Fibroblast of lung (primary cell): ENCODE data around the gene VWA8. TPM values are rescaled to one million over a fixed set of nuclear protein-coding genes. Genes with fewer than 3 reads are reported as not detected.
A peak's percentile ranks its signal among the peaks of the same experiment; 100 is the strongest.

Experiments
- DNase-seq, 2 donors: peaks; one replicate each; pipeline versions ENCODE4 v3.0.0 to v3.0.0-alpha.2; 2010; ENCODE audit warnings: low read depth in 2 of 2
- H2AFZ ChIP-seq: 2 replicates; pipeline ENCODE4 v1.5.1; 2012; ENCODE audit warnings: low read length, control low read depth, inconsistent platforms
- H3K27ac ChIP-seq: 2 replicates; pipeline ENCODE4 v1.5.1; 2011; ENCODE audit warnings: low read length, control low read depth; ENCODE audit not compliant: insufficient read depth
- H3K27me3 ChIP-seq: 2 replicates; pipeline ENCODE4 v1.5.1; 2011; ENCODE audit warnings: mild to moderate bottlenecking, low read length; ENCODE audit not compliant: control insufficient read depth, insufficient read depth
- H3K36me3 ChIP-seq: 2 replicates; pipeline ENCODE4 v1.5.1; 2011; ENCODE audit warnings: low read length; ENCODE audit not compliant: control insufficient read depth, insufficient read depth
- H3K4me1 ChIP-seq: 2 replicates; pipeline ENCODE4 v1.5.1; 2011; ENCODE audit warnings: low read length; ENCODE audit not compliant: control insufficient read depth, insufficient read depth; ENCODE audit errors: extremely low read depth
- H3K4me2 ChIP-seq: 2 replicates; pipeline ENCODE4 v1.5.1; 2011; ENCODE audit warnings: low read length, control low read depth; ENCODE audit not compliant: insufficient read depth; ENCODE audit errors: extremely low read depth
- H3K4me3 ChIP-seq, 4 experiments: fragments of 200-600 bp in 1 of 4; sonication (generic) in 1 of 4; replicated peaks in 1 of 4; 2 replicates each; pipeline ENCODE4 v1.5.1; 2011 to 2016; ENCODE audit warnings: low read length in 4 of 4, low read depth in 3 of 4, mild to moderate bottlenecking in 3 of 4, control low read depth in 2 of 4, inconsistent platforms in 1 of 4, mixed read lengths in 1 of 4; ENCODE audit not compliant: insufficient read depth in 1 of 4; ENCODE audit errors: control extremely low read depth in 1 of 4
- H3K79me2 ChIP-seq: 2 replicates; pipeline ENCODE4 v1.5.1; 2012; ENCODE audit warnings: mild to moderate bottlenecking, low read length, inconsistent platforms; ENCODE audit not compliant: control insufficient read depth, insufficient read depth
- H3K9ac ChIP-seq: 2 replicates; pipeline ENCODE4 v1.5.1; 2011; ENCODE audit warnings: mild to moderate bottlenecking, low read length, control low read depth; ENCODE audit not compliant: insufficient read depth
- H3K9me3 ChIP-seq: 2 replicates; pipeline ENCODE4 v1.5.1; 2012; ENCODE audit warnings: low read depth, low read length; ENCODE audit not compliant: control insufficient read depth, insufficient read depth
- H4K20me1 ChIP-seq: 2 replicates; pipeline ENCODE4 v1.5.1; 2011; ENCODE audit warnings: low read length; ENCODE audit not compliant: control insufficient read depth, insufficient read depth; ENCODE audit errors: extremely low read depth
- CTCF ChIP-seq, 2 donors: IDR thresholded peaks in 1 of 2; conservative IDR thresholded peaks in 1 of 2; 1 replicate in 1 of 2; 2 replicates in 1 of 2; pipeline ENCODE4 v1.5.1; 2011 to 2012; ENCODE audit warnings: low read length in 2 of 2, control low read depth in 1 of 2, inconsistent platforms in 1 of 2, low read depth in 1 of 2, mild to moderate bottlenecking in 1 of 2
- EZH2 ChIP-seq: IDR thresholded peaks from 2 replicates; pipeline ENCODE4 v1.5.1; 2012; ENCODE audit warnings: low read length, control low read depth, mild to moderate bottlenecking; ENCODE audit errors: missing control alignments
- polyA plus RNA-seq, 2 donors: library from polyadenylated mRNA; depleted of rRNA in 1 of 2; stranded (reverse) in 1 of 2; unstranded in 1 of 2; fragments of >200 nt; gene quantifications; 2 replicates each; pipeline ENCODE4 v1.2.1, GENCODE V29; 2011 to 2012; ENCODE audit warnings: missing spikeins in 1 of 2
- total RNA-seq: library from RNA; depleted of rRNA; stranded (reverse); fragments of >200 nt; gene quantifications from 2 replicates; pipeline ENCODE4 v1.2.1, GENCODE V29; 2014

Gene VWA8
- total and polyA plus RNA-seq, 2 donors (not counting 1 experiment from before 2014, with no cell fraction given), result 12.6 to 29.9 TPM

GRCh38 chr13:41610404-41610803 lies 350.5 kb downstream of the VWA8 start:
- H3K36me3 ChIP-seq, result no peaks in the 10 kb centered on the region
- H4K20me1 ChIP-seq, result no peaks in the 10 kb centered on the region
- peaks cover 24% of the 10 kb centered on the region for H3K4me1 ChIP-seq
- no peaks in the 10 kb centered on the region for H3K9me3 ChIP-seq
- DNase-seq, result peak; percentile 87 to 92
- TF ChIP-seq EZH2 (no peak), CTCF (conservative IDR thresholded peaks at IDR 0.05 in 1 of 2, IDR thresholded peaks at IDR 0.05 in 1 of 2; ENCODE audit: low read depth in 1 of 2, low read length in 2 of 2) (no peak)
- no peak overlapping the region for H3K9ac ChIP-seq
- H3K4me3 ChIP-seq, result no peak overlapping the region
- H3K79me2 ChIP-seq, result no peaks in the 10 kb centered on the region
- no peaks in the 10 kb centered on the region for H3K27me3 ChIP-seq
- no peak overlapping the region for H2AFZ ChIP-seq
- H3K4me2 ChIP-seq, result no peak overlapping the region
- H3K27ac ChIP-seq, result peak overlapping the region; percentile 54

GRCh38 chr13:41609828-41610227 lies 351.1 kb downstream of the VWA8 start:
- Histone ChIP-seq H3K79me2 (no peaks in the 10 kb centered on the region), H4K20me1 (no peaks in the 10 kb centered on the region), H3K4me3 (no peak overlapping the region), H3K4me2 (no peak overlapping the region), H3K36me3 (no peaks in the 10 kb centered on the region), H3K4me1 (peaks cover 22% of the 10 kb centered on the region), H3K9ac (no peak overlapping the region), H3K27ac (peak overlapping the region; percentile 54), H3K27me3 (no peaks in the 10 kb centered on the region), H3K9me3 (no peaks in the 10 kb centered on the region), H2AFZ (no peak overlapping the region)
- no peak for DNase-seq
- TF ChIP-seq EZH2 (no peak), CTCF (conservative IDR thresholded peaks at IDR 0.05 in 1 of 2, IDR thresholded peaks at IDR 0.05 in 1 of 2; ENCODE audit: low read depth in 1 of 2, low read length in 2 of 2) (no peak)

GRCh38 chr13:41608839-41609177 lies 352.1 kb downstream of the VWA8 start:
- Histone ChIP-seq H3K9me3 (no peaks in the 10 kb centered on the region), H4K20me1 (no peaks in the 10 kb centered on the region), H3K79me2 (no peaks in the 10 kb centered on the region), H3K36me3 (no peaks in the 10 kb centered on the region), H3K4me2 (no peak overlapping the region), H3K4me3 (no peak overlapping the region), H3K4me1 (peaks cover 14% of the 10 kb centered on the region), H3K27ac (peak overlapping the region; percentile 6), H2AFZ (no peak overlapping the region), H3K9ac (no peak overlapping the region), H3K27me3 (no peaks in the 10 kb centered on the region)
- TF ChIP-seq EZH2 (no peak), CTCF (conservative IDR thresholded peaks at IDR 0.05 in 1 of 2, IDR thresholded peaks at IDR 0.05 in 1 of 2; ENCODE audit: low read depth in 1 of 2, low read length in 2 of 2) (no peak)
- DNase-seq, result peak; percentile 28 to 45
